Measurements from ENCODE around the gene DOCK7. TPM values are rescaled to one million over a fixed set of nuclear protein-coding genes. Genes with fewer than 3 reads are reported as not detected.

DOCK7 gene
- total and polyA plus RNA-seq, 2 of the 8 experiments (the other 6 are each of a cell fraction or from before 2014, with no cell fraction given), result 10.2 to 33.7 TPM

GRCh38 chr1:62428351-62428750, 259.8 kb downstream of the DOCK7 start:
- Histone ChIP-seq H2BK20ac (ENCODE audit: low read length) (no peak overlapping the region), H4K5ac (ENCODE audit: insufficient read length, low read depth, low read length) (no peak overlapping the region), H2BK15ac (ENCODE audit: low read length) (no peak overlapping the region), H3K79me2 (ENCODE audit: control insufficient read depth in 1 of 2, insufficient read depth in 2 of 2, low read length in 2 of 2) (no peaks in the 10 kb centered on the region), H3K9ac (replicated peaks in 1 of 4; ENCODE audit: extremely low read depth in 1 of 4, low read depth in 3 of 4, low read length in 3 of 4) (no peak overlapping the region), H3K9me3 (ENCODE audit: insufficient read depth in 2 of 2, low read depth in 1 of 2, low read length in 1 of 2) (no peaks in the 10 kb centered on the region), H3K23me2 (ENCODE audit: low read depth, low read length) (no peaks in the 10 kb centered on the region), H3K27me3 (replicated peaks in 1 of 4; ENCODE audit: control insufficient read depth in 3 of 4, extremely low read depth in 1 of 4, insufficient read depth in 3 of 4, low read length in 3 of 4) (no peaks in the 10 kb centered on the region), H3K23ac (ENCODE audit: insufficient read length) (no peak overlapping the region), H2AFZ (ENCODE audit: low read length) (no peak overlapping the region), H2BK12ac (ENCODE audit: low read depth, low read length) (no peak overlapping the region), H2BK5ac (ENCODE audit: low read depth, low read length) (no peak overlapping the region), H3K4me3 (ENCODE audit: extremely low read depth in 1 of 4, insufficient read depth in 2 of 4, low read depth in 3 of 4, low read length in 4 of 4) (no peak overlapping the region), H4K8ac (ENCODE audit: extremely low read depth, insufficient read depth, low read length) (no peak overlapping the region), H4K91ac (replicated peaks; ENCODE audit: insufficient read length, low read length) (no peak overlapping the region), H3K56ac (replicated peaks; ENCODE audit: insufficient read length, low read depth, low read length) (no peak overlapping the region), H3K36me3 (ENCODE audit: control insufficient read depth in 2 of 4, insufficient read depth in 4 of 4, low read length in 3 of 4) (no peaks in the 10 kb centered on the region), H3K14ac (ENCODE audit: insufficient read length) (no peak overlapping the region), H3K4me2 (ENCODE audit: insufficient read depth in 1 of 2, low read depth in 2 of 2, low read length in 2 of 2) (no peak overlapping the region), H3K4ac (replicated peaks; ENCODE audit: insufficient read length, low read depth, low read length) (no peak overlapping the region), H2BK120ac (replicated peaks; ENCODE audit: low read depth, low read length) (no peak overlapping the region), H3K4me1 (replicated peaks in 1 of 4; ENCODE audit: control insufficient read depth in 3 of 4, insufficient read depth in 4 of 4, low read length in 3 of 4) (peaks cover 0 to 3% (median 1%) of the 10 kb centered on the region in 4 experiments; a peak in 2 of 7 replicates), H2AK5ac (ENCODE audit: low read depth, low read length) (no peak overlapping the region), H3K18ac (ENCODE audit: extremely low read depth, low read length) (no peak overlapping the region), H4K20me1 (replicated peaks in 1 of 2; ENCODE audit: control insufficient read depth in 1 of 2, insufficient read depth in 2 of 2, low read length in 2 of 2) (no peaks in the 10 kb centered on the region), H3K79me1 (ENCODE audit: low read depth, low read length) (no peaks in the 10 kb centered on the region), H3K27ac (ENCODE audit: low read depth, low read length) (no peak overlapping the region)
- no peak for FAIRE-seq
- DNase-seq (ENCODE audit: low read depth in 1 of 2, low spot score in 2 of 2), result no peak
- POLR2A ChIA-PET (ENCODE audit: partially characterized antibody), result interaction anchor here (1.1 kb wide), 1 partner anchor 9 kb away, joined by 3 read pairs; no protein-coding TSS in a partner anchor
- 86% methylated on average over 4 of the region's 4 CpGs; no CpG with 5 or more reads in 1 of the 2 experiments for WGBS, 2 experiments (ENCODE audit: extremely low coverage in 1 of 2, insufficient coverage in 1 of 2, insufficient read length in 1 of 2, insufficient replicate concordance in 2 of 2, low coverage in 1 of 2, low lambda C conversion rate in 2 of 2, missing lambda C conversion rate in 1 of 2)
- CTCF ChIA-PET (ENCODE audit: partially characterized antibody), result interaction anchor here (1.3 kb wide), 1 partner anchor 37 kb away, joined by 4 read pairs; no protein-coding TSS in a partner anchor
- TF ChIP-seq GABPA (IDR thresholded peaks at IDR 0.05; ENCODE audit: borderline replicate concordance, insufficient read depth, low read length) (no peak), FOSL1 (IDR thresholded peaks at IDR 0.05; ENCODE audit: insufficient read depth, low read depth, low read length) (no peak), SP4 (IDR thresholded peaks at IDR 0.05; ENCODE audit: low read length) (no peak), MAFK (IDR thresholded peaks at IDR 0.05; ENCODE audit: low read depth, low read length) (no peak), SP1 (IDR thresholded peaks at IDR 0.05; ENCODE audit: low read depth, low read length) (no peak), RXRA (IDR thresholded peaks at IDR 0.05; ENCODE audit: insufficient read depth, low read depth, low read length) (no peak), GTF2F1 (IDR thresholded peaks at IDR 0.05; ENCODE audit: borderline replicate concordance, low read depth, low read length) (no peak), ASH2L (IDR thresholded peaks at IDR 0.05; ENCODE audit: low read length) (no peak), CHD1 (IDR thresholded peaks at IDR 0.05; ENCODE audit: low read depth, low read length) (no peak)
- TF ChIP-seq, protein P1, sequence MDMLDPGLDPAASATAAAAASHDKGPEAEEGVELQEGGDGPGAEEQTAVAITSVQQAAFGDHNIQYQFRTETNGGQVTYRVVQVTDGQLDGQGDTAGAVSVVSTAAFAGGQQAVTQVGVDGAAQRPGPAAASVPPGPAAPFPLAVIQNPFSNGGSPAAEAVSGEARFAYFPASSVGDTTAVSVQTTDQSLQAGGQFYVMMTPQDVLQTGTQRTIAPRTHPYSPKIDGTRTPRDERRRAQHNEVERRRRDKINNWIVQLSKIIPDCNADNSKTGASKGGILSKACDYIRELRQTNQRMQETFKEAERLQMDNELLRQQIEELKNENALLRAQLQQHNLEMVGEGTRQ (IDR thresholded peaks at IDR 0.05; ENCODE audit: low read length), result no peak
- TF ChIP-seq, protein P2, sequence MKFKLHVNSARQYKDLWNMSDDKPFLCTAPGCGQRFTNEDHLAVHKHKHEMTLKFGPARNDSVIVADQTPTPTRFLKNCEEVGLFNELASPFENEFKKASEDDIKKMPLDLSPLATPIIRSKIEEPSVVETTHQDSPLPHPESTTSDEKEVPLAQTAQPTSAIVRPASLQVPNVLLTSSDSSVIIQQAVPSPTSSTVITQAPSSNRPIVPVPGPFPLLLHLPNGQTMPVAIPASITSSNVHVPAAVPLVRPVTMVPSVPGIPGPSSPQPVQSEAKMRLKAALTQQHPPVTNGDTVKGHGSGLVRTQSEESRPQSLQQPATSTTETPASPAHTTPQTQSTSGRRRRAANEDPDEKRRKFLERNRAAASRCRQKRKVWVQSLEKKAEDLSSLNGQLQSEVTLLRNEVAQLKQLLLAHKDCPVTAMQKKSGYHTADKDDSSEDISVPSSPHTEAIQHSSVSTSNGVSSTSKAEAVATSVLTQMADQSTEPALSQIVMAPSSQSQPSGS (IDR thresholded peaks at IDR 0.05; ENCODE audit: low read length), result no peak

Data from H1 (cell line).